Measurements from ENCODE around the gene ENTPD3.

DNA sequence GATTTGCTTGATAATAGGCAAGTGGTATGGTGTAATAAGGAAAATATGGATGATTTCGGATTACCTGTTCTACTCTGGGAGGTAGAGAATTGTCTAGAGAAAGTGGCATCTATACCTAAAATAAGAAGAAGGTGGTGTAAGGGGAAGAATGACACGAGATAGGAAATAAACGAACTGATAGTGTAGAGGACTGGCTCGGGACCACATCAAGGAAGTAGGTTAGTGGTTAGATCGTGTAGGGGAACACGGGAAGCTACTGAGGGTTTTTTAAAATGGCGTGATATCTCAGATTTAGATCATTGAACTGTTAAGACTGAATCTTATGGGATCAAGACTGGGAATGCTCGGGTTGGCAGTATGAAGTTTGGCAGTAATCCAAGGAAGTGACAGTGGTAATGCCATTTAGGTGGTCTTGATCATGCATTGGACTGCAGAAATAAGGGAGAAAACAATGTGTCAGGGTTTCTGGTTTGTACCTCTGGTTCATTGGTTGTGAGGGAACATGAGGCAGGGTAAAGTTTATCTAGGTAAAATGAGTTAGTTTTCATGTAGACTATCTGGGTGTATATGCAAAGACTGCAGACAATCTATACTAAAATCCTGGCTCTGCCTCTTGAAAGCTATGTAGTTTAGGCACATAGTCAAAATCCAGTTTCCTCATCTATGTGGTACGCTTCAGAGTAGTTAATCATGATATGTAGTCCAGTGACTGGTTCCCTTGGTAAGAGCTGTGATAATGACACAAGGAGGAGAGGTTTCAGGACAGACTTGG, 77.5 kb downstream of the ENTPD3 start:
- TF ChIP-seq ZFX (IDR thresholded peaks at IDR 0.05) (no peak), CTCF (conservative IDR thresholded peaks at IDR 0.05) (no peak)
